Endodermal cell (in vitro differentiated cells): ENCODE results near the gene DHRS2. TPM values are rescaled to one million over a fixed set of nuclear protein-coding genes. Genes with fewer than 3 reads are reported as not detected.
"Not testable (repeated sequence)": the region's sequence is repeated elsewhere in the genome, so short reads cannot be mapped to it uniquely, and the experiment has no call there.

Experiments used
- DNase-seq: peaks from one replicate; pipeline ENCODE4 v3.0.0-alpha.2; 2017
- H3K27ac ChIP-seq: 2 replicates; pipeline ENCODE4 v1.5.1; 2013; ENCODE audit warnings: mild to moderate bottlenecking, low read depth, low read length, moderate library complexity
- H3K27me3 ChIP-seq: 2 replicates; pipeline ENCODE4 v1.6.1; 2013; ENCODE audit warnings: mild to moderate bottlenecking, low read length, moderate library complexity; ENCODE audit not compliant: insufficient read depth, control insufficient read depth, poor library complexity, severe bottlenecking
- H3K36me3 ChIP-seq: 2 replicates; pipeline ENCODE4 v1.7.0; 2013; ENCODE audit warnings: mild to moderate bottlenecking, low read length, moderate library complexity; ENCODE audit not compliant: control insufficient read depth, insufficient read depth
- H3K4me1 ChIP-seq: one replicate; pipeline ENCODE4 v1.7.0; 2013; ENCODE audit warnings: low read length; ENCODE audit not compliant: control insufficient read depth, insufficient read depth
- H3K4me3 ChIP-seq: 2 replicates; pipeline ENCODE4 v1.5.1; 2013; ENCODE audit warnings: mild to moderate bottlenecking, low read length, moderate library complexity
- H3K9ac ChIP-seq: 2 replicates; pipeline ENCODE4 v1.6.1; 2013; ENCODE audit warnings: mild to moderate bottlenecking, low read length, moderate library complexity; ENCODE audit not compliant: poor library complexity, severe bottlenecking; ENCODE audit errors: extremely low read depth
- H3K9me3 ChIP-seq: 2 replicates; pipeline ENCODE4 v1.6.1; 2013; ENCODE audit warnings: mild to moderate bottlenecking, low read length, moderate library complexity; ENCODE audit not compliant: control insufficient read depth
- H3K27ac Mint-ChIP-seq: 2 replicates; pipeline ENCODE4 v1.8.0; 2020; ENCODE audit warnings: mixed read lengths
- H3K27me3 Mint-ChIP-seq: 2 replicates; pipeline ENCODE4 v1.8.0; 2021; ENCODE audit warnings: mild to moderate bottlenecking, mixed read lengths; ENCODE audit not compliant: insufficient read depth
- H3K36me3 Mint-ChIP-seq: 2 replicates; pipeline ENCODE4 v1.8.0; 2020; ENCODE audit warnings: low read depth, mixed read lengths
- H3K4me1 Mint-ChIP-seq: 2 replicates; pipeline ENCODE4 v1.8.0; 2020; ENCODE audit warnings: mixed read lengths
- H3K4me3 Mint-ChIP-seq: 2 replicates; pipeline ENCODE4 v1.8.0; 2020; ENCODE audit warnings: mild to moderate bottlenecking, moderate library complexity, mixed read lengths
- H3K9me3 Mint-ChIP-seq: 2 replicates; pipeline ENCODE4 v1.8.0; 2020; ENCODE audit warnings: mild to moderate bottlenecking, mixed read lengths
- WGBS, 2 experiments: methylation state at CpG; one replicate each; pipeline versions ENCODE4 v1.1.5 to v1.1.7; 2013; ENCODE audit warnings: missing lambda C conversion rate in 2 of 2, mixed read lengths in 1 of 2; ENCODE audit not compliant: insufficient coverage in 1 of 2, insufficient read length in 1 of 2; 5-methylcytosine and 5-hydroxymethylcytosine counted together
- total RNA-seq, 2 donors: library from RNA; stranded (reverse); fragmentation: NEBNext Ultra II Directional in 1 of 2; extraction: Animal tissue kit (Norgen Biotek cat#: 25700) in 1 of 2; gene quantifications; 2 replicates in 1 of 2; 3 replicates in 1 of 2; pipeline ENCODE4 v1.2.1, GENCODE V29; 2021
- TF ChIP-seq, protein P1 (sequence below): fragments of 200-600 bp; sonication (generic); conservative IDR thresholded peaks from 2 replicates; pipeline ENCODE4 v1.5.0; 2021; ENCODE audit warnings: antibody characterized with exemption, mild to moderate bottlenecking

Gene DHRS2
- total RNA-seq, 2 donors from 2014 or later: 0.66 to 1.2 TPM

DNA sequence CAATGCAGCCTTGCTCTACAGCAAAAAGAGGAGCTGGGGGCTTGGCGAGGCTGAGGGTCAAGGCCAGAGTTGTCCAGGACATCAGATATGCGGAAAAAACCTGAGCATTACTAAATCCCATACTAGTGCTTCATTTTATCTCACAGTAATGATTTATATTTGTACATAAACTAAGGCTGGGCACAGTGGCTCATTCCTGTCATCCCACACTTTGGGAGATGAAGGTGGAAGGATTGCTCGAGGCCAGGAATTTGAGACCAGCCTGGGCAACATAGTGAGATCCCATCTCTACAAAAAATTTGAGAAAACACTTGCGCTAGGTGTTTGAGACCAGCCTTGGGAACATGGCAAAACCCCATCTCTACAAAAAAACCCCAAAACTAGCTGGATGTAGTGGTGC, 46.0 kb upstream of the DHRS2 start:
- H3K27me3 Mint-ChIP-seq: peaks cover 19% of the 10 kb centered on the region
- no peak overlapping the region for H3K27ac Mint-ChIP-seq
- DNase-seq: no peak
- WGBS, 2 experiments: 88 to 94% methylated on average over 1 to 4 of the region's 4 CpGs
- TF ChIP-seq, protein P1, sequence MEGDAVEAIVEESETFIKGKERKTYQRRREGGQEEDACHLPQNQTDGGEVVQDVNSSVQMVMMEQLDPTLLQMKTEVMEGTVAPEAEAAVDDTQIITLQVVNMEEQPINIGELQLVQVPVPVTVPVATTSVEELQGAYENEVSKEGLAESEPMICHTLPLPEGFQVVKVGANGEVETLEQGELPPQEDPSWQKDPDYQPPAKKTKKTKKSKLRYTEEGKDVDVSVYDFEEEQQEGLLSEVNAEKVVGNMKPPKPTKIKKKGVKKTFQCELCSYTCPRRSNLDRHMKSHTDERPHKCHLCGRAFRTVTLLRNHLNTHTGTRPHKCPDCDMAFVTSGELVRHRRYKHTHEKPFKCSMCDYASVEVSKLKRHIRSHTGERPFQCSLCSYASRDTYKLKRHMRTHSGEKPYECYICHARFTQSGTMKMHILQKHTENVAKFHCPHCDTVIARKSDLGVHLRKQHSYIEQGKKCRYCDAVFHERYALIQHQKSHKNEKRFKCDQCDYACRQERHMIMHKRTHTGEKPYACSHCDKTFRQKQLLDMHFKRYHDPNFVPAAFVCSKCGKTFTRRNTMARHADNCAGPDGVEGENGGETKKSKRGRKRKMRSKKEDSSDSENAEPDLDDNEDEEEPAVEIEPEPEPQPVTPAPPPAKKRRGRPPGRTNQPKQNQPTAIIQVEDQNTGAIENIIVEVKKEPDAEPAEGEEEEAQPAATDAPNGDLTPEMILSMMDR: no peak
- H3K4me3 Mint-ChIP-seq: no peak overlapping the region
- peaks cover 9% of the 10 kb centered on the region for H3K9me3 Mint-ChIP-seq
- Histone ChIP-seq H3K9ac (no peak overlapping the region), H3K27me3 (no peaks in the 10 kb centered on the region), H3K4me3 (no peak overlapping the region), H3K4me1 (no peaks in the 10 kb centered on the region), H3K9me3 (peaks cover 7% of the 10 kb centered on the region), H3K36me3 (no peaks in the 10 kb centered on the region), H3K27ac (no peak overlapping the region)
- H3K36me3 Mint-ChIP-seq: no peaks in the 10 kb centered on the region
- H3K4me1 Mint-ChIP-seq: peaks cover 6% of the 10 kb centered on the region

DNA sequence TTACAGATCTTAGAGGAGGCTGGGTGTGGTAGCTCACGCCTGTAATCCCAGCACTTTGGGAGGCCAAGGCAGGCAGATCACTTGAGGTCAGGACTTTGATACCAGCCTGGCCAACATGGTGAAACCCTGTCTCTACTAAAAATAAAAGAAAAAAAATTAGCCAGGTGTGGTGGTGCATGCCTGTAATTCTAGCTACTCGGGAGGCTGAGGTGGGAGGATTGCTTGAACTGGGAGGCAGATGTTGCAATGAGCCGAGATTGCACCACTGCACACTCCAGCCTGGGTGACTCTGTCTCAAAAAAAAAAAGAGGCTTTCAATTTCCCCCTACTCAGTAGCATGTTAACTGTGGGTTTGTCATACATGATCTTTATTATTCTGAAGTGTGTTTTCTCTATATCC, 42.0 kb upstream of the DHRS2 start:
- not testable (repeated sequence) for DNase-seq, H3K9me3 Mint-ChIP-seq, H3K4me1 ChIP-seq, H3K9ac ChIP-seq, H3K27me3 ChIP-seq, H3K27ac ChIP-seq, H3K27me3 Mint-ChIP-seq, H3K4me1 Mint-ChIP-seq, H3K4me3 ChIP-seq, H3K4me3 Mint-ChIP-seq, H3K9me3 ChIP-seq, H3K27ac Mint-ChIP-seq, H3K36me3 ChIP-seq, H3K36me3 Mint-ChIP-seq
- WGBS, 2 experiments: 90 to 92% methylated on average over 2 to 3 of the region's 3 CpGs

DNA sequence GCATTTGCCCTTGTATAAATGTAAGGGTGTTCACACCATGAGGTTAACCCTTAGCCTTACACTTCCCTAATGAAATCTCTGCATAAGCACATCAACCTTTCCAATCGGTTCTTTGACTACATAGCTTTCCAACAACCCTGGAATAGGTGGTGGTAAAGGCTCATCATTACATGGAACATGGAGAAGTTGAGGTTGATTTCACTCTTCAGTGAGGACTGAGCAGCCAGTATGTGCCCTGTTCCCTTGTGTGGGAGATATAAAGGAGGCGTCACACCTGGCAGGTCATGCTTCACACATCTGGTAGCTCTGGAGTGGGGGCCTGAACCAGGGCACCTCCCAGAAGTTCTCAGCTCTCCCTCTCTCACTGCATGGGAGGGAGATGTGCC, 35.8 kb upstream of the DHRS2 start:
- H3K27me3 ChIP-seq: no peaks in the 10 kb centered on the region
- H3K4me1 ChIP-seq: peaks cover 4% of the 10 kb centered on the region
- DNase-seq: no peak
- WGBS, 2 experiments: 84% methylated on average over 2 of the region's 2 CpGs; no CpG with 5 or more reads in 1 of the 2 experiments
- peaks cover 2% of the 10 kb centered on the region for H3K9me3 Mint-ChIP-seq
- H3K27me3 Mint-ChIP-seq: peaks cover 7% of the 10 kb centered on the region
- H3K4me3 Mint-ChIP-seq: no peak overlapping the region
- H3K4me3 ChIP-seq: no peak overlapping the region
- no peak overlapping the region for H3K9ac ChIP-seq
- no peaks in the 10 kb centered on the region for H3K36me3 Mint-ChIP-seq
- H3K36me3 ChIP-seq: no peaks in the 10 kb centered on the region
- H3K27ac ChIP-seq: no peak overlapping the region
- H3K4me1 Mint-ChIP-seq: no peaks in the 10 kb centered on the region
- H3K27ac Mint-ChIP-seq: no peak overlapping the region
- H3K9me3 ChIP-seq: peaks cover 12% of the 10 kb centered on the region
- TF ChIP-seq, protein P1: no peak

DNA sequence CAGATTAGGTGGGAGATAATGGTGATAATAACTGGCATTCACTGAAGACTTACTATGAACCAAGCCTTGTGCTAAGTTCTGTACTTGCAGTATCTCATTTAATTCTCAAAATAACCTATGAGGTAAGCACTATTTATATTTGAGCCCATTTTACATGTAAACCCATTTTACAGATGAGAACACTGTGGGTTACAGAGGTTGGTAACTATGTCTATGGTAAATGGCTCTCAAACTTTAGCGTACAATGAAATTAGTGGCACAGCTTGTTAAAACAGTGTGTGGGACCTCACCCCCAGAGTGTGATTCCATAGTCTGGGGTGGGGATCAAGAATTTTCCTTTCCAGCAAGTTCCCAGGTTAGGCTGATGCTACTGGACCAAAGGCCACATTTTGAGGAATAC, 35.4 kb upstream of the DHRS2 start:
- Histone ChIP-seq H3K4me3 (no peak overlapping the region), H3K27ac (no peak overlapping the region), H3K27me3 (no peaks in the 10 kb centered on the region), H3K36me3 (no peaks in the 10 kb centered on the region), H3K4me1 (peaks cover 4% of the 10 kb centered on the region), H3K9ac (no peak overlapping the region), H3K9me3 (peaks cover 11% of the 10 kb centered on the region)
- TF ChIP-seq, protein P1: no peak
- no peaks in the 10 kb centered on the region for H3K9me3 Mint-ChIP-seq
- H3K4me3 Mint-ChIP-seq: no peak overlapping the region
- H3K27ac Mint-ChIP-seq: no peak overlapping the region
- peaks cover 5% of the 10 kb centered on the region for H3K27me3 Mint-ChIP-seq
- H3K36me3 Mint-ChIP-seq: no peaks in the 10 kb centered on the region
- H3K4me1 Mint-ChIP-seq: peaks cover 2% of the 10 kb centered on the region
- no peak for DNase-seq
- WGBS, 2 experiments: 91 to 100% methylated on average over 1 of the region's 1 CpG
